DOHH2 (cell line): Measurements from ENCODE around the gene URB1.

ENCODE experiments used
- CTCF ChIP-seq: fragments of 200-600 bp; sonication (generic); IDR thresholded peaks from one replicate; pipeline ENCODE4 v1.5.1; 2014; ENCODE audit warnings: antibody characterized with exemption, mild to moderate bottlenecking, low read depth, low read length; ENCODE audit not compliant: poor library complexity, severe bottlenecking
- EZH2phosphoT487 ChIP-seq: fragments of 200-600 bp; sonication (generic); IDR thresholded peaks from 2 replicates; pipeline ENCODE4 v1.6.1; 2017; ENCODE audit warnings: borderline replicate concordance, mild to moderate bottlenecking, antibody characterized with exemption, low read length, moderate library complexity, mixed read lengths

DNA sequence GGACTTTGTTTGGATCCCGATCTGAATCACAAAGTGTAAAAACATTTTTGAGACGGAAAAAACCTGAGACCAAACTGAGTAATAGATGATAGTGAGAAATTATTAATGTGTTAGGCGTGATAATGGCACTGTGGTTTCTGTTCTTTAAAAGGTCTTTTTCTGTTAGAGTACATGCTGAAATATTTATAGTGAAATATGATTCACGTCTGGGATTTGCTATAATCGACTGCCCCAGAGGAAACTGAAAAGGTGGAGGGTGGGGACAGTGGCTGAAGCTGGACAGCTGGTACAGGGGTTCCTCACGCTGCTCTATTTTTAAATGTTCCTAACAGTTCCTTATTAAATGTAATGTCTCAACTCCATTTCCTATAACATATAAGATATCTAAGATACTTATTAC, 11.2 kb downstream of the URB1 start:
- no peak for TF ChIP-seq EZH2phosphoT487
- no peak for TF ChIP-seq CTCF
